Heart right ventricle (tissue), 16 donors: Measurements from ENCODE around the gene GADD45B. TPM values are rescaled to one million over a fixed set of nuclear protein-coding genes. Genes with fewer than 3 reads are reported as not detected.
A peak's percentile ranks its signal among the peaks of the same experiment; 100 is the strongest.
"Not testable (repeated sequence)": the region's sequence is repeated elsewhere in the genome, so short reads cannot be mapped to it uniquely, and the experiment has no call there.

Experiments used
- ATAC-seq, 8 donors: fragments of 200-7000 bp; cut with Tn5 transposase; one replicate each; pipeline ENCODE4 v1.9.1; 2020; ENCODE audit warnings: mild to moderate bottlenecking in 8 of 8, moderate library complexity in 8 of 8, moderate number of reproducible peaks in 1 of 8
- DNase-seq, 2 donors: peaks; one replicate each; pipeline ENCODE4 v3.0.0-alpha.2; 2020
- H3K27ac ChIP-seq, 10 donors: fragments of 200-600 bp; sonication (generic) in 2 of 10; one replicate each; pipeline versions ENCODE4 v1.5.0 to v1.8.0; 2020 to 2022; ENCODE audit warnings: mild to moderate bottlenecking in 3 of 10
- H3K27me3 ChIP-seq, 7 donors: fragments of 200-600 bp; one replicate each; pipeline ENCODE4 v1.8.0; 2021 to 2022; ENCODE audit warnings: mild to moderate bottlenecking in 2 of 7
- H3K36me3 ChIP-seq, 9 donors: fragments of 200-600 bp; sonication (generic) in 1 of 9; one replicate each; pipeline versions ENCODE4 v1.5.0 to v1.8.0; 2020 to 2022; ENCODE audit warnings: mild to moderate bottlenecking in 2 of 9
- H3K4me1 ChIP-seq, 9 donors: fragments of 200-600 bp; sonication (generic) in 1 of 9; one replicate each; pipeline versions ENCODE4 v1.5.0 to v1.8.0; 2020 to 2022; ENCODE audit warnings: mild to moderate bottlenecking in 4 of 9
- H3K4me3 ChIP-seq, 10 donors: fragments of 200-600 bp; sonication (generic) in 2 of 10; one replicate each; pipeline versions ENCODE4 v1.5.0 to v1.8.0; 2020 to 2022; ENCODE audit warnings: mild to moderate bottlenecking in 7 of 10, moderate library complexity in 2 of 10
- H3K9me3 ChIP-seq, 11 donors: fragments of 200-600 bp in 10 of 11; sonication (generic) in 2 of 11; one replicate each; pipeline versions ENCODE4 v1.5.0 to v1.8.0; 2013 to 2022; ENCODE audit warnings: mild to moderate bottlenecking in 2 of 11, control low read depth in 1 of 11, moderate library complexity in 1 of 11
- CTCF ChIP-seq, 9 donors: fragments of 200-600 bp; sonication (generic) in 2 of 9; IDR thresholded peaks; one replicate each; pipeline versions ENCODE4 v1.5.0 to v1.8.0; 2021 to 2022; ENCODE audit warnings: antibody characterized with exemption in 9 of 9, mild to moderate bottlenecking in 5 of 9, moderate library complexity in 1 of 9
- WGBS, 2 donors: extraction: QIAGEN DNeasy Blood & Tissue Kit; methylation state at CpG; one replicate each; pipeline ENCODE4 v1.1.7; 2013; ENCODE audit warnings: inconsistent platforms in 1 of 2; 5-methylcytosine and 5-hydroxymethylcytosine counted together
- intact Hi-C, 10 donors: fragments of 100-400 bp; cut with DNase I; formaldehyde crosslinking; loops; one replicate each; pipeline versions ENCODE4 v1.11.1 to v1.14.2; 2022
- polyA plus RNA-seq, 2 donors: library from polyadenylated mRNA; stranded (reverse); fragments of 200-250 nt; gene quantifications; one replicate each; pipeline ENCODE4 v1.2.3, GENCODE V29; 2013
- total RNA-seq, 10 donors: library from RNA; stranded (reverse); fragmentation: NEBNext Ultra II Directional in 3 of 10; extraction: Animal tissue kit (Norgen Biotek cat#: 25700) in 3 of 10; gene quantifications; one replicate each; pipeline versions ENCODE4 v1.2.1 to v1.2.4, GENCODE V29; 2021 to 2023
- donor health status: Arrhythmogenic right ventricular cardiomyopathy.
- donor health status: ischemic (EF 13 %, LVEDD 7.1; RV severe dilation, severe dysfunction).
- donor health status: healthy with polysubstance abuse.
- donor health status: DM: no; HTN: yes; CAD: no.
- donor health status: DM: no; HTN: no; CAD: no.
- donor health status: ischemic (EF 25% LVEDD 6.9; RV normal size, moderate dysfunction).
- donor health status: ischemic (EF 25% LVEDD 5.7; RV mildly dilated, moderate dysfunction).
- donor health status: healthy.
- donor health status: DM: yes; HTN: yes; CAD: no.
- donor health status: Ischemic cardiomyopathy.
- donor health status: ischemic (EF 35%, LVEDD 5.7; RV mildly dilated, moderate dysfunction).
- donor health status: nonischemic (EF 11% LVEDD 7.7; RV severe dilation, severe dysfunction).
- donor health status: DM: yes; HTN: yes; CAD: no.
- donor health status: PGD.
- donor health status: ischemic (EF 29% LVEDD 5.4; RV normal size, mild dysfunction).
- donor health status: nonischemic (EF 23%, LVEDD 6.1; RV moderate dilation, normal function).

The GADD45B gene
- total and polyA plus RNA-seq, 12 donors = 19.6 to 297 (median 37.8) TPM

- 1% methylated on average over 53 to 62 of the region's 62 CpGs for WGBS, 2 donors
- intact Hi-C loops = no loop called here
- H3K36me3 ChIP-seq = no peaks in the 10 kb centered on the region
- no peaks in the 10 kb centered on the region for H3K9me3 ChIP-seq
- peak; percentile 29 to 39 for DNase-seq
- H3K27ac ChIP-seq = peak overlapping the region in 8 of 10 donors; percentile 41 to 78 (median 60)
- peak in 6 of 8 donors; percentile 3 to 50 (median 10) for ATAC-seq
- H3K4me1 ChIP-seq = peaks cover 5 to 18% (median 15%) of the 10 kb centered on the region in 9 donors
- TF ChIP-seq CTCF (IDR thresholded peaks at IDR 0.05) = no peak
- peak overlapping the region; percentile 71 to 99 (median 91) for H3K4me3 ChIP-seq
- H3K27me3 ChIP-seq = no peaks in the 10 kb centered on the region
Observed at GRCh38 chr19:2455851-2456570, 19.9 kb upstream of the GADD45B start.

GRCh38 chr19:2457394-2458037 lies 18.4 kb upstream of the GADD45B start:
- DNase-seq (no peak), ATAC-seq (no peak)
- peaks cover 7 to 32% (median 27%) of the 10 kb centered on the region in 9 donors for H3K4me1 ChIP-seq
- intact Hi-C loops = no loop called here
- H3K4me3 ChIP-seq = peak overlapping the region in 9 of 10 donors; percentile 39 to 98 (median 55)
- TF ChIP-seq CTCF (IDR thresholded peaks at IDR 0.05) = no peak
- no peaks in the 10 kb centered on the region for H3K36me3 ChIP-seq
- 87 to 90% methylated on average over 8 of the region's 8 CpGs for WGBS, 2 donors
- no peaks in the 10 kb centered on the region for H3K27me3 ChIP-seq
- peak overlapping the region in 9 of 10 donors; percentile 65 to 83 (median 75) for H3K27ac ChIP-seq
- H3K9me3 ChIP-seq = no peaks in the 10 kb centered on the region

- WGBS, 2 donors = 94 to 97% methylated on average over 5 of the region's 5 CpGs
- ATAC-seq = no peak
- intact Hi-C loops = no loop called here
- TF ChIP-seq CTCF (IDR thresholded peaks at IDR 0.05) = no peak
- Histone ChIP-seq H3K27me3 (no peaks in the 10 kb centered on the region), H3K4me3 (no peak overlapping the region), H3K4me1 (peaks cover 7 to 36% (median 32%) of the 10 kb centered on the region in 9 donors), H3K9me3 (no peaks in the 10 kb centered on the region), H3K27ac (no peak overlapping the region), H3K36me3 (no peaks in the 10 kb centered on the region)
- no peak for DNase-seq
Observed at GRCh38 chr19:2458054-2458453, 17.9 kb upstream of the GADD45B start.

- ATAC-seq, H3K27ac ChIP-seq, H3K9me3 ChIP-seq, H3K27me3 ChIP-seq, H3K36me3 ChIP-seq, H3K4me3 ChIP-seq, DNase-seq, intact Hi-C loops: not testable (repeated sequence)
- peaks cover 7 to 38% (median 34%) of the 10 kb centered on the region in 9 donors for H3K4me1 ChIP-seq
- WGBS, 2 donors = 89 to 94% methylated on average over 10 of the region's 10 CpGs
Observed at GRCh38 chr19:2458776-2459175, 17.2 kb upstream of the GADD45B start.
